Measurements from ENCODE around the gene PCNX1.

DNA sequence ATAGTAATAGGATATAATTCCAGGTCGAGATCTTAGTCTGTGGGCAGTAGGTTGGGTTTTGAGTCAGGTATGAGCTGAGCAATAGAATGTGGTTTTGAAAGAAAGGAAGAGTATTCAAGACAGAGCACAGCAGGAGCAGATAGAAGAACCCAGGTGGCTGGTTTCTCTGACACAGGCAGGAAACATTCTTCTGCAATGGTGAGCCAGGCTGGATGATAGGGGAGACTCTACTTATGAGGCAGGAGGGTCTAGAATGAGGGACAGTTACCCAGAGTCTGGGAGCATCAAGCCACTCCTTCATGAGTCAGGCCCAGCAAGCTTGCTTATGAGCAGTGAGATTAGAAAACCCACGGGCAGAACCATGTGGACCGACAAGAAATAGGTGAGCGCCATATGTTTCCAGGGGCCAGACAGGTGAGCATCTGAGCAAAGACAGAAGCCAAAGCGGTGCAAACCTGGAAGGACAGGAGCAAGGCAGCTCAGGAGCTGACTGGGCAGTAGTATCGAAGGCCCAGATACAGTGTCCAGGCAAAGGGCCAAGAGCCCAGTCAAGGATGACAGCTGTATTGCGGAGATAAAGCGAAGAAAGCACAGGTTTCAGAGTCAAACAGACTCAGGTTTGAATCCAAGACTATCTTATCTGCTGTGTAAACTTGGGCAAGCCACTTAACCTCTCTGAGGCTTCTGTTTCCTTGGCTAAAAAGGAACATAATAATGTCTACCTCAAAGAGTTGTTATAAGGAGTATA lies 22.5 kb upstream of the PCNX1 start:
- TF ChIP-seq EZH2phosphoT487 (IDR thresholded peaks at IDR 0.05; ENCODE audit: low read depth, severe bottlenecking, unreplicated experiment) (no peak), CTCF (IDR thresholded peaks at IDR 0.05; ENCODE audit: poor library complexity) (no peak), EZH2 (IDR thresholded peaks at IDR 0.05; ENCODE audit: borderline replicate concordance) (no peak)

All from hepatocyte (in vitro differentiated cells).